HG02588 (cell line): ENCODE measurements around the gene SPECC1.
"Not testable (repeated sequence)": the region's sequence is repeated elsewhere in the genome, so short reads cannot be mapped to it uniquely, and the experiment has no call there.

Experiments used
- ATAC-seq: cut with Tn5 transposase; IDR thresholded peaks from one replicate; pipeline ENCODE4 v1.9.1; 2021; ENCODE audit warnings: mild to moderate bottlenecking, moderate library complexity; ENCODE audit not compliant: unreplicated experiment

SPECC1 gene

GRCh38 chr17:20284570-20285295 is 275.6 kb downstream of the SPECC1 start:
- ATAC-seq = no peak

GRCh38 chr17:20289984-20290383 is 280.8 kb downstream of the SPECC1 start:
- ATAC-seq = no peak

- no peak for ATAC-seq
Measured at GRCh38 chr17:20291853-20292252, 282.7 kb downstream of the SPECC1 start.

GRCh38 chr17:20293501-20293900 is 284.3 kb downstream of the SPECC1 start:
- ATAC-seq = no peak

GRCh38 chr17:20294120-20294519 is 285.0 kb downstream of the SPECC1 start:
- no peak for ATAC-seq

GRCh38 chr17:20299013-20299412 is 289.9 kb downstream of the SPECC1 start:
- no peak for ATAC-seq

- no peak for ATAC-seq
Measured at GRCh38 chr17:20300436-20300934, 291.3 kb downstream of the SPECC1 start.

- ATAC-seq = no peak
Measured at GRCh38 chr17:20302246-20302917, 293.2 kb downstream of the SPECC1 start.

GRCh38 chr17:20304961-20305360 is 295.8 kb downstream of the SPECC1 start:
- ATAC-seq = no peak

GRCh38 chr17:20306924-20307323 is 297.8 kb downstream of the SPECC1 start:
- ATAC-seq = no peak

- ATAC-seq = no peak
Measured at GRCh38 chr17:20307326-20307910, 298.3 kb downstream of the SPECC1 start.

GRCh38 chr17:20310481-20310880 is 301.3 kb downstream of the SPECC1 start:
- ATAC-seq = no peak

GRCh38 chr17:20313306-20313705 is 304.1 kb downstream of the SPECC1 start:
- no peak for ATAC-seq

GRCh38 chr17:20313891-20314290 is 304.7 kb downstream of the SPECC1 start:
- no peak for ATAC-seq

- no peak for ATAC-seq
Measured at GRCh38 chr17:20314834-20315233, 305.7 kb downstream of the SPECC1 start.

GRCh38 chr17:20315311-20315710 is 306.2 kb downstream of the SPECC1 start:
- ATAC-seq = no peak

GRCh38 chr17:20315821-20316220 is 306.7 kb downstream of the SPECC1 start:
- no peak for ATAC-seq

GRCh38 chr17:20320535-20321229 is 311.5 kb downstream of the SPECC1 start:
- not testable (repeated sequence) for ATAC-seq

- ATAC-seq = not testable (repeated sequence)
Measured at GRCh38 chr17:20321357-20321756, 312.2 kb downstream of the SPECC1 start.

- not testable (repeated sequence) for ATAC-seq
Measured at GRCh38 chr17:20327739-20328138, 318.6 kb downstream of the SPECC1 start.

GRCh38 chr17:20351405-20351804 is 342.2 kb downstream of the SPECC1 start:
- ATAC-seq = not testable (repeated sequence)
